K562 (cell line): ENCODE data around the gene PLXDC1.

ENCODE experiments used
- BHLHE40 ChIP-seq: IDR thresholded peaks from 2 replicates; pipeline ENCODE4 v1.6.1; 2011; ENCODE audit warnings: low read length, improper control_type of control experiment
- POLR2A ChIP-seq: fragments of 450-650 bp; conservative IDR thresholded peaks from 2 replicates; pipeline ENCODE4 v1.6.1; 2016
- POLR2AphosphoS5 ChIP-seq: IDR thresholded peaks from 2 replicates; pipeline ENCODE4 v1.6.1; 2011; ENCODE audit warnings: mild to moderate bottlenecking, low read depth, low read length, moderate library complexity; ENCODE audit not compliant: control insufficient read depth, insufficient read depth
- SIX5 ChIP-seq, 2 experiments: IDR thresholded peaks; 2 replicates each; pipeline ENCODE4 v1.6.1; 2011; ENCODE audit warnings: low read length in 2 of 2, borderline replicate concordance in 1 of 2, low read depth in 1 of 2, mild to moderate bottlenecking in 1 of 2, moderate library complexity in 1 of 2; ENCODE audit not compliant: insufficient read depth in 1 of 2
- ZNF766 ChIP-seq: fragments of 200-800 bp; sonication (Bioruptor generic); conservative IDR thresholded peaks from 2 replicates; pipeline ENCODE4 v1.6.1; 2016; ENCODE audit warnings: missing genetic modification characterization, missing compliant biosample characterization
- TF ChIP-seq, protein P1 (sequence below): sonication (generic); formaldehyde crosslinking; IDR thresholded peaks from 2 replicates; pipeline ENCODE4 v1.8.1; 2023; ENCODE audit warnings: mild to moderate bottlenecking, missing genetic modification reagents
- TF ChIP-seq, protein P2 (sequence below), 3 experiments: IDR thresholded peaks in 2 of 3; conservative IDR thresholded peaks in 1 of 3; 2 replicates each; pipeline ENCODE4 v1.5.1; 2011 to 2012; ENCODE audit warnings: low read length in 3 of 3, mild to moderate bottlenecking in 3 of 3, control low read depth in 2 of 3, improper control_type of control experiment in 1 of 3, inconsistent platforms in 1 of 3, low read depth in 1 of 3, mixed read lengths in 1 of 3, moderate library complexity in 1 of 3; ENCODE audit not compliant: insufficient read depth in 2 of 3
- TF ChIP-seq, protein P3 (sequence below): IDR thresholded peaks from 2 replicates; pipeline ENCODE4 v1.6.1; 2011; ENCODE audit warnings: borderline replicate concordance, low read depth, mild to moderate bottlenecking, moderate library complexity, low read length; ENCODE audit not compliant: insufficient read depth, poor library complexity, severe bottlenecking

DNA sequence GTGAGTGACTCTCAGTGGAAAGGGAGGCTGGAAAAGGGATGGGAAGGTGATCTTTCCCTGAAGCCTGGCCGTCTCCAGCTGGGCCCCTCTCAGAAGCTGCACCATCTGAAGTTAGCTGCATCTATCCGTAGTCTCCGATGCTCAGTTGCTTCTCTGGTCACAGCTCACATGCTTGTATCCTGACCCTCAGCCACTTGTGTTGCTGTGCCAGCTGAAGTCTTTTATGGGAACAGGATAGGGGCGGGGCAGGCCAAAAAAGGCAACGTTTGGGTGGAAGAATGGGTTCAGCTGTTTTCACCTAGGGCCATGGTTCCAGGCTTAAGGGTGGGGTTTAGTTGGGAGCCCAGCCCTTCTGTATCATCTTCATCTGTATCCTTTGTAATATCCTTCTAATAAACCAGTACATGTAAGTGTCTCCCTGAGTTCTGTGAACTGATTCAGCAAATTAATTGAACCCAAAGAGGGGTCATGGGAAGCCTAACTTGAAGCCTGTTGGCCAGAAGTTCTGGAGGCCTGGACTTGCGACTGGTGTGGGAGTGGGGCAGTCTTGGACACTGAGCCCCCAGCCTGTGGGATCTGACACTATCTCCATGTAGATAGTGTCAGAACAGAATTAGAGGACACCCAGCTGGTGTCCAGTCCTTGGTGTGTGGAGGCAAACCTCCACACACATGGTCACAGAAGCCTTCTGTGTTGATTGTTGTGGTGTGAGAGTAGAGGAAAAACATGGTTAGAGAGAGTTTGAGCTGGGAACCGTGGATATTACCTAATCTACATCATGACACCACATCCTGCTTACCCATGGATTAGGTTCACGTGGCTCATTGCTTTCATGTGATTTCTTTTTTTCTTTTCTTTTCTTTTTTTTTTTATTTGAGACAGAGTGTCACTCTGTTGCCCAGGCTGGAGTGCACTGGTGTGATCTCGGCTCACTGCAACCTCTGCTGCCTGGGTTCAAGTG, 135.0 kb downstream of the PLXDC1 start:
- no peak for TF ChIP-seq BHLHE40
- TF ChIP-seq, protein P1, sequence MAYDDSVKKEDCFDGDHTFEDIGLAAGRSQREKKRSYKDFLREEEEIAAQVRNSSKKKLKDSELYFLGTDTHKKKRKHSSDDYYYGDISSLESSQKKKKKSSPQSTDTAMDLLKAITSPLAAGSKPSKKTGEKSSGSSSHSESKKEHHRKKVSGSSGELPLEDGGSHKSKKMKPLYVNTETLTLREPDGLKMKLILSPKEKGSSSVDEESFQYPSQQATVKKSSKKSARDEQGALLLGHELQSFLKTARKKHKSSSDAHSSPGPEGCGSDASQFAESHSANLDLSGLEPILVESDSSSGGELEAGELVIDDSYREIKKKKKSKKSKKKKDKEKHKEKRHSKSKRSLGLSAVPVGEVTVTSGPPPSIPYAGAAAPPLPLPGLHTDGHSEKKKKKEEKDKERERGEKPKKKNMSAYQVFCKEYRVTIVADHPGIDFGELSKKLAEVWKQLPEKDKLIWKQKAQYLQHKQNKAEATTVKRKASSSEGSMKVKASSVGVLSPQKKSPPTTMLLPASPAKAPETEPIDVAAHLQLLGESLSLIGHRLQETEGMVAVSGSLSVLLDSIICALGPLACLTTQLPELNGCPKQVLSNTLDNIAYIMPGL (CRISPR knock-in tag), result no peak
- TF ChIP-seq, protein P2, sequence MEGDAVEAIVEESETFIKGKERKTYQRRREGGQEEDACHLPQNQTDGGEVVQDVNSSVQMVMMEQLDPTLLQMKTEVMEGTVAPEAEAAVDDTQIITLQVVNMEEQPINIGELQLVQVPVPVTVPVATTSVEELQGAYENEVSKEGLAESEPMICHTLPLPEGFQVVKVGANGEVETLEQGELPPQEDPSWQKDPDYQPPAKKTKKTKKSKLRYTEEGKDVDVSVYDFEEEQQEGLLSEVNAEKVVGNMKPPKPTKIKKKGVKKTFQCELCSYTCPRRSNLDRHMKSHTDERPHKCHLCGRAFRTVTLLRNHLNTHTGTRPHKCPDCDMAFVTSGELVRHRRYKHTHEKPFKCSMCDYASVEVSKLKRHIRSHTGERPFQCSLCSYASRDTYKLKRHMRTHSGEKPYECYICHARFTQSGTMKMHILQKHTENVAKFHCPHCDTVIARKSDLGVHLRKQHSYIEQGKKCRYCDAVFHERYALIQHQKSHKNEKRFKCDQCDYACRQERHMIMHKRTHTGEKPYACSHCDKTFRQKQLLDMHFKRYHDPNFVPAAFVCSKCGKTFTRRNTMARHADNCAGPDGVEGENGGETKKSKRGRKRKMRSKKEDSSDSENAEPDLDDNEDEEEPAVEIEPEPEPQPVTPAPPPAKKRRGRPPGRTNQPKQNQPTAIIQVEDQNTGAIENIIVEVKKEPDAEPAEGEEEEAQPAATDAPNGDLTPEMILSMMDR (IDR thresholded peaks at IDR 0.05 in 2 of 3, conservative IDR thresholded peaks at IDR 0.05 in 1 of 3; ENCODE audit: insufficient read depth in 2 of 3, low read depth in 1 of 3, low read length in 3 of 3), result no peak
- no peak for TF ChIP-seq ZNF766 (CRISPR knock-in tag)
- TF ChIP-seq POLR2A, result no peak
- TF ChIP-seq SIX5 (IDR thresholded peaks at IDR 0.05; ENCODE audit: borderline replicate concordance in 1 of 2, insufficient read depth in 1 of 2, low read depth in 1 of 2, low read length in 2 of 2), result no peak
- TF ChIP-seq POLR2AphosphoS5, result no peak
- TF ChIP-seq, protein P3, sequence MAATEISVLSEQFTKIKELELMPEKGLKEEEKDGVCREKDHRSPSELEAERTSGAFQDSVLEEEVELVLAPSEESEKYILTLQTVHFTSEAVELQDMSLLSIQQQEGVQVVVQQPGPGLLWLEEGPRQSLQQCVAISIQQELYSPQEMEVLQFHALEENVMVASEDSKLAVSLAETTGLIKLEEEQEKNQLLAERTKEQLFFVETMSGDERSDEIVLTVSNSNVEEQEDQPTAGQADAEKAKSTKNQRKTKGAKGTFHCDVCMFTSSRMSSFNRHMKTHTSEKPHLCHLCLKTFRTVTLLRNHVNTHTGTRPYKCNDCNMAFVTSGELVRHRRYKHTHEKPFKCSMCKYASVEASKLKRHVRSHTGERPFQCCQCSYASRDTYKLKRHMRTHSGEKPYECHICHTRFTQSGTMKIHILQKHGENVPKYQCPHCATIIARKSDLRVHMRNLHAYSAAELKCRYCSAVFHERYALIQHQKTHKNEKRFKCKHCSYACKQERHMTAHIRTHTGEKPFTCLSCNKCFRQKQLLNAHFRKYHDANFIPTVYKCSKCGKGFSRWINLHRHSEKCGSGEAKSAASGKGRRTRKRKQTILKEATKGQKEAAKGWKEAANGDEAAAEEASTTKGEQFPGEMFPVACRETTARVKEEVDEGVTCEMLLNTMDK, result no peak
